Amygdala (tissue), 56 donors: ENCODE measurements around the gene SMG1.
"Not testable (repeated sequence)": the region's sequence is repeated elsewhere in the genome, so short reads cannot be mapped to it uniquely, and the experiment has no call there.

Source experiments
- DNase-seq, 56 donors: peaks; one replicate each; lab custom pipeline; 2025; lab: John Stamatoyannopoulos, UW

The SMG1 gene

GRCh38 chr16:18936727-18937340, 10.6 kb upstream of the SMG1 start:
- no peak for DNase-seq

- DNase-seq: no peak
Measured at GRCh38 chr16:18933501-18933900, 7.3 kb upstream of the SMG1 start.

- DNase-seq: peak in 2 of 56 donors; percentile 4 to 12
Measured at GRCh38 chr16:18932243-18932987, 6.2 kb upstream of the SMG1 start.

GRCh38 chr16:18931756-18932155, 5.5 kb upstream of the SMG1 start:
- DNase-seq: no peak

GRCh38 chr16:18930095-18930494, 3.9 kb upstream of the SMG1 start:
- DNase-seq: not testable (repeated sequence)

- DNase-seq: not testable (repeated sequence)
Measured at GRCh38 chr16:18928073-18928472, 1.9 kb upstream of the SMG1 start.

GRCh38 chr16:18925215-18925985, 808 bp downstream of the SMG1 start:
- peak in 1 of 56 donors; percentile 0 for DNase-seq

GRCh38 chr16:18923935-18924334, 2.3 kb downstream of the SMG1 start:
- DNase-seq: not testable (repeated sequence)

GRCh38 chr16:18923124-18923523, 3.1 kb downstream of the SMG1 start:
- not testable (repeated sequence) for DNase-seq

GRCh38 chr16:18909585-18909984, 16.6 kb downstream of the SMG1 start:
- not testable (repeated sequence) for DNase-seq

- not testable (repeated sequence) for DNase-seq
Measured at GRCh38 chr16:18908716-18909115, 17.5 kb downstream of the SMG1 start.

GRCh38 chr16:18902778-18903177, 23.4 kb downstream of the SMG1 start:
- DNase-seq: not testable (repeated sequence)

- DNase-seq: not testable (repeated sequence)
Measured at GRCh38 chr16:18902044-18902443, 24.2 kb downstream of the SMG1 start.

GRCh38 chr16:18901194-18901593, 25.0 kb downstream of the SMG1 start:
- DNase-seq: not testable (repeated sequence)

- not testable (repeated sequence) for DNase-seq
Measured at GRCh38 chr16:18884456-18884855, 41.8 kb downstream of the SMG1 start.

GRCh38 chr16:18877734-18878133, 48.5 kb downstream of the SMG1 start:
- not testable (repeated sequence) for DNase-seq

GRCh38 chr16:18877259-18877658, 48.9 kb downstream of the SMG1 start:
- not testable (repeated sequence) for DNase-seq

- DNase-seq: not testable (repeated sequence)
Measured at GRCh38 chr16:18876301-18876700, 49.9 kb downstream of the SMG1 start.

- DNase-seq: not testable (repeated sequence)
Measured at GRCh38 chr16:18869043-18869771, 57.0 kb downstream of the SMG1 start.

GRCh38 chr16:18866277-18866823, 59.9 kb downstream of the SMG1 start:
- DNase-seq: not testable (repeated sequence)
